GM18517 (cell line): ENCODE measurements around the gene CKB.

Experiments
- ATAC-seq: cut with Tn5 transposase; IDR thresholded peaks from one replicate; pipeline ENCODE4 v1.9.1; 2021; ENCODE audit warnings: mild to moderate bottlenecking, moderate library complexity; ENCODE audit not compliant: unreplicated experiment

Gene CKB

GRCh38 chr14:103539056-103539825 lies 16.6 kb upstream of the CKB start:
- no peak for ATAC-seq

- ATAC-seq: no peak
These were observed 15.8 kb upstream of the CKB start for GRCh38 chr14:103538291-103539055.

- ATAC-seq: no peak
These were observed 14.8 kb upstream of the CKB start for GRCh38 chr14:103537175-103537990.

- no peak for ATAC-seq
These were observed 14.1 kb upstream of the CKB start for GRCh38 chr14:103536693-103537092.

- no peak for ATAC-seq
These were observed 13.4 kb upstream of the CKB start for GRCh38 chr14:103535891-103536565.

GRCh38 chr14:103535081-103535890 lies 12.7 kb upstream of the CKB start:
- no peak for ATAC-seq

GRCh38 chr14:103534576-103535061 lies 12.0 kb upstream of the CKB start:
- ATAC-seq: no peak

- ATAC-seq: no peak
These were observed 11.5 kb upstream of the CKB start for GRCh38 chr14:103533999-103534575.

GRCh38 chr14:103533137-103533998 lies 10.7 kb upstream of the CKB start:
- no peak for ATAC-seq

GRCh38 chr14:103532216-103533136 lies 9.8 kb upstream of the CKB start:
- no peak for ATAC-seq

- ATAC-seq: no peak
These were observed 9.0 kb upstream of the CKB start for GRCh38 chr14:103531421-103532215.

- ATAC-seq: no peak
These were observed 8.2 kb upstream of the CKB start for GRCh38 chr14:103530831-103531230.

- no peak for ATAC-seq
These were observed 7.8 kb upstream of the CKB start for GRCh38 chr14:103530390-103530789.

- ATAC-seq: no peak
These were observed 7.0 kb upstream of the CKB start for GRCh38 chr14:103529383-103530365.

- no peak for ATAC-seq
These were observed 6.2 kb upstream of the CKB start, which contains the start of gene TRMT61A for GRCh38 chr14:103528587-103529382. TRMT61A (plus strand) TSS chr14:103529196; CDS start chr14:103529979, 783 bp downstream.
